Activated CD4-positive, alpha-beta T cell treated with anti-CD3 and anti-CD28 coated beads for 36 hours (primary cell): ENCODE data around the gene NKD1. TPM values are rescaled to one million over a fixed set of nuclear protein-coding genes. Genes with fewer than 3 reads are reported as not detected.

Experiments
- ATAC-seq: fragments of 200-7000 bp; cut with Tn5 transposase; one replicate; pipeline ENCODE4 v1.10.0; 2021; ENCODE audit warnings: mild to moderate bottlenecking, moderate library complexity
- CTCF ChIA-PET: fragments of 350-600 bp; sonication (Branson Sonifier 250); formaldehyde crosslinking; loops from one replicate; lab custom pipeline; 2021; ENCODE audit warnings: antibody characterized with exemption; lab: Charles Lee
- POLR2A ChIA-PET: fragments of 350-600 bp; sonication (Branson Sonifier 250); formaldehyde crosslinking; loops from one replicate; lab custom pipeline; 2021; ENCODE audit warnings: antibody characterized with exemption, inconsistent platforms; lab: Charles Lee
- DNase-seq: peaks from one replicate; pipeline ENCODE4 v3.0.0-alpha.2; 2020
- H3K27ac Mint-ChIP-seq: one replicate; pipeline ENCODE4 v1.8.0; 2021; ENCODE audit warnings: mixed read lengths
- H3K27me3 Mint-ChIP-seq: one replicate; pipeline ENCODE4 v1.8.0; 2021; ENCODE audit warnings: mixed read lengths
- H3K36me3 Mint-ChIP-seq: one replicate; pipeline ENCODE4 v1.8.0; 2021; ENCODE audit warnings: low read depth, mixed read lengths
- H3K4me1 Mint-ChIP-seq: one replicate; pipeline ENCODE4 v1.8.0; 2021; ENCODE audit warnings: mixed read lengths
- H3K4me3 Mint-ChIP-seq: one replicate; pipeline ENCODE4 v1.8.0; 2021; ENCODE audit warnings: mild to moderate bottlenecking, moderate library complexity, mixed read lengths
- H3K9me3 Mint-ChIP-seq: one replicate; pipeline ENCODE4 v1.8.0; 2021; ENCODE audit warnings: low read depth, mixed read lengths
- intact Hi-C, 2 experiments: fragments of 100-400 bp; cut with DNase I in 1 of 2; cut with micrococcal nuclease in 1 of 2; formaldehyde crosslinking; loops; one replicate each; pipeline versions ENCODE4 v1.14.2 to v1.15.1; 2022 to 2024; cut with DNase I, micrococcal nuclease
- total RNA-seq, 2 experiments: library from RNA; stranded (reverse); gene quantifications; one replicate each; pipeline ENCODE4 v1.2.3, GENCODE V29; 2021

Gene NKD1
- total RNA-seq, 2 experiments from 2014 or later, result 1.8 to 3.1 TPM

- H3K27me3 Mint-ChIP-seq, result no peaks in the 10 kb centered on the region
Observed at GRCh38 chr16:50625374-50625773, 77.2 kb downstream of the NKD1 start.

GRCh38 chr16:50626868-50627267 lies 78.7 kb downstream of the NKD1 start:
- no peak for DNase-seq
- Mint-ChIP-seq H3K4me1 (peaks cover 40% of the 10 kb centered on the region), H3K27me3 (no peaks in the 10 kb centered on the region), H3K36me3 (no peaks in the 10 kb centered on the region), H3K27ac (peak overlapping the region; percentile 68), H3K9me3 (no peaks in the 10 kb centered on the region), H3K4me3 (no peak overlapping the region)
- intact Hi-C loops, result no loop called here
- POLR2A ChIA-PET, result no interaction called here
- CTCF ChIA-PET, result interaction anchor here (0.6 to 1.6 kb wide), 12 partner anchors 10 to 669 kb away, joined by 3 to 12 read pairs (median 3); no protein-coding TSS in a partner anchor
- peak; percentile 31 for ATAC-seq

More at GRCh38 chr16:50625374-50625773, 77.2 kb downstream of the NKD1 start:
- CTCF ChIA-PET, result interaction anchor here (0.7 to 2.0 kb wide), 4 partner anchors 9 to 75 kb away, joined by 3 to 5 read pairs (median 4); no protein-coding TSS in a partner anchor
- H3K4me3 Mint-ChIP-seq, result no peak overlapping the region
- POLR2A ChIA-PET, result no interaction called here
- no peaks in the 10 kb centered on the region for H3K9me3 Mint-ChIP-seq
- intact Hi-C loops, result no loop called here
- H3K4me1 Mint-ChIP-seq, result peaks cover 40% of the 10 kb centered on the region
- H3K36me3 Mint-ChIP-seq, result no peaks in the 10 kb centered on the region
- ATAC-seq (no peak), DNase-seq (no peak)
- no peak overlapping the region for H3K27ac Mint-ChIP-seq

- ATAC-seq (peak; percentile 86), DNase-seq (peak; percentile 72)
- H3K4me1 Mint-ChIP-seq, result peaks cover 40% of the 10 kb centered on the region
- CTCF ChIA-PET, result interaction anchor here (0.6 to 1.6 kb wide), 13 partner anchors 9 to 601 kb away, joined by 3 to 14 read pairs (median 3); no protein-coding TSS in a partner anchor
- no peaks in the 10 kb centered on the region for H3K9me3 Mint-ChIP-seq
- no peaks in the 10 kb centered on the region for H3K27me3 Mint-ChIP-seq
- peak overlapping the region; percentile 68 for H3K27ac Mint-ChIP-seq
- POLR2A ChIA-PET, result no interaction called here
- H3K36me3 Mint-ChIP-seq, result no peaks in the 10 kb centered on the region
- intact Hi-C loops, result no loop called here
- H3K4me3 Mint-ChIP-seq, result no peak overlapping the region
Observed at GRCh38 chr16:50627419-50627818, 79.2 kb downstream of the NKD1 start.

GRCh38 chr16:50628156-50628802 lies 80.1 kb downstream of the NKD1 start:
- Mint-ChIP-seq H3K27me3 (no peaks in the 10 kb centered on the region), H3K4me3 (no peak overlapping the region), H3K36me3 (no peaks in the 10 kb centered on the region), H3K4me1 (peaks cover 36% of the 10 kb centered on the region), H3K9me3 (no peaks in the 10 kb centered on the region), H3K27ac (no peak overlapping the region)
- no peak for ATAC-seq
- no peak for DNase-seq
- POLR2A ChIA-PET, result no interaction called here
- intact Hi-C loops, result no loop called here
- CTCF ChIA-PET, result interaction anchor here (0.9 to 1.6 kb wide), 8 partner anchors 8 to 239 kb away, joined by 3 to 14 read pairs (median 4); no protein-coding TSS in a partner anchor

- H3K4me1 Mint-ChIP-seq, result peaks cover 25% of the 10 kb centered on the region
- CTCF ChIA-PET, result interaction anchor here (0.6 kb wide), 1 partner anchor 10 kb away, joined by 3 read pairs; no protein-coding TSS in a partner anchor
- no peaks in the 10 kb centered on the region for H3K27me3 Mint-ChIP-seq
- DNase-seq (no peak), ATAC-seq (no peak)
- H3K27ac Mint-ChIP-seq, result no peak overlapping the region
- no peaks in the 10 kb centered on the region for H3K9me3 Mint-ChIP-seq
- intact Hi-C loops, result no loop called here
- POLR2A ChIA-PET, result no interaction called here
- no peaks in the 10 kb centered on the region for H3K36me3 Mint-ChIP-seq
- no peak overlapping the region for H3K4me3 Mint-ChIP-seq
Observed at GRCh38 chr16:50629334-50629733, 81.1 kb downstream of the NKD1 start.

- ATAC-seq, result no peak
Observed at GRCh38 chr16:50630394-50631020, 82.3 kb downstream of the NKD1 start.

GRCh38 chr16:50631249-50631984 lies 83.2 kb downstream of the NKD1 start:
- Mint-ChIP-seq H3K36me3 (no peaks in the 10 kb centered on the region), H3K27me3 (no peaks in the 10 kb centered on the region), H3K27ac (no peak overlapping the region), H3K9me3 (no peaks in the 10 kb centered on the region), H3K4me1 (peaks cover 16% of the 10 kb centered on the region), H3K4me3 (no peak overlapping the region)
- intact Hi-C loops, result no loop called here
- ChIA-PET CTCF (interaction anchor here (1.2 kb wide), 1 partner anchor 47 kb away, joined by 3 read pairs; no protein-coding TSS in a partner anchor), POLR2A (no interaction called here)
- ATAC-seq (no peak), DNase-seq (no peak)

More at GRCh38 chr16:50630394-50631020, 82.3 kb downstream of the NKD1 start:
- no peaks in the 10 kb centered on the region for H3K27me3 Mint-ChIP-seq
- H3K9me3 Mint-ChIP-seq, result no peaks in the 10 kb centered on the region
- H3K4me1 Mint-ChIP-seq, result peaks cover 18% of the 10 kb centered on the region
- ChIA-PET POLR2A (no interaction called here), CTCF (interaction anchor here (1.2 kb wide), 1 partner anchor 48 kb away, joined by 3 read pairs; no protein-coding TSS in a partner anchor)
- DNase-seq, result no peak
- intact Hi-C loops, result no loop called here
- no peak overlapping the region for H3K4me3 Mint-ChIP-seq
- H3K36me3 Mint-ChIP-seq, result no peaks in the 10 kb centered on the region
- no peak overlapping the region for H3K27ac Mint-ChIP-seq

GRCh38 chr16:50631985-50632576 lies 83.9 kb downstream of the NKD1 start:
- intact Hi-C loops, result no loop called here
- peaks cover 10% of the 10 kb centered on the region for H3K4me1 Mint-ChIP-seq
- no peaks in the 10 kb centered on the region for H3K9me3 Mint-ChIP-seq
- no peak for ATAC-seq
- CTCF ChIA-PET, result no interaction called here
- DNase-seq, result no peak
- H3K27ac Mint-ChIP-seq, result no peak overlapping the region
- POLR2A ChIA-PET, result no interaction called here
- H3K36me3 Mint-ChIP-seq, result no peaks in the 10 kb centered on the region
- no peak overlapping the region for H3K4me3 Mint-ChIP-seq
- H3K27me3 Mint-ChIP-seq, result no peaks in the 10 kb centered on the region

- H3K27me3 Mint-ChIP-seq, result no peaks in the 10 kb centered on the region
- intact Hi-C loops, result no loop called here
- H3K4me3 Mint-ChIP-seq, result no peak overlapping the region
- DNase-seq, result no peak
- peaks cover 3% of the 10 kb centered on the region for H3K4me1 Mint-ChIP-seq
- ChIA-PET POLR2A (no interaction called here), CTCF (no interaction called here)
- peak overlapping the region; percentile 23 for H3K27ac Mint-ChIP-seq
- no peaks in the 10 kb centered on the region for H3K36me3 Mint-ChIP-seq
- H3K9me3 Mint-ChIP-seq, result no peaks in the 10 kb centered on the region
- ATAC-seq, result no peak
Observed at GRCh38 chr16:50632927-50633800, 85.0 kb downstream of the NKD1 start.

GRCh38 chr16:50634090-50634489 lies 85.9 kb downstream of the NKD1 start:
- Mint-ChIP-seq H3K4me3 (no peak overlapping the region), H3K9me3 (no peaks in the 10 kb centered on the region), H3K27me3 (no peaks in the 10 kb centered on the region), H3K27ac (no peak overlapping the region), H3K4me1 (peaks cover 3% of the 10 kb centered on the region), H3K36me3 (no peaks in the 10 kb centered on the region)
- DNase-seq, result no peak
- no peak for ATAC-seq
- ChIA-PET CTCF (no interaction called here), POLR2A (no interaction called here)
- intact Hi-C loops, result no loop called here
